Measurements from ENCODE around the gene TAF4.

TAF4 gene

GRCh38 chr20:61924858-61925554 is 140.7 kb downstream of the TAF4 start:
- peaks cover 8% of the 10 kb centered on the region for H3K9me3 ChIP-seq (ENCODE audit: control insufficient read depth, low read length)
- H3K4me1 ChIP-seq (ENCODE audit: control insufficient read depth, insufficient read depth, low read length, poor library complexity, severe bottlenecking): no peaks in the 10 kb centered on the region
- 83 to 88% methylated on average over 30 to 31 of the region's 32 CpGs for WGBS, 2 experiments (ENCODE audit: insufficient coverage in 2 of 2)
- H3K4me3 ChIP-seq (ENCODE audit: extremely low read depth, insufficient read depth, low read length, poor library complexity, severe bottlenecking): no peak overlapping the region
- H3K27ac ChIP-seq (ENCODE audit: low read depth, low read length, severe bottlenecking): no peak overlapping the region
- no peaks in the 10 kb centered on the region for H3K36me3 ChIP-seq (ENCODE audit: control insufficient read depth, insufficient read depth, low read length)

All from mesodermal cell (in vitro differentiated cells).